Left lung (tissue), 10 donors: ENCODE data around the gene NID1. TPM values are rescaled to one million over a fixed set of nuclear protein-coding genes. Genes with fewer than 3 reads are reported as not detected.

Source experiments
- ATAC-seq: fragments of 200-7000 bp; cut with Tn5 transposase; one replicate; pipeline ENCODE4 v1.9.1; 2020; ENCODE audit warnings: moderate library complexity
- DNase-seq, 4 donors: peaks; one replicate each; pipeline ENCODE4 v3.0.0-alpha.2; 2013 to 2020
- H3K27ac ChIP-seq, 2 donors: fragments of 200-600 bp; sonication (generic) in 1 of 2; one replicate each; pipeline versions ENCODE4 v1.5.0 to v1.8.0; 2020 to 2021
- H3K27me3 ChIP-seq, 2 donors: fragments of 200-600 bp; sonication (generic) in 1 of 2; one replicate each; pipeline versions ENCODE4 v1.5.0 to v1.8.0; 2020 to 2021
- H3K36me3 ChIP-seq, 2 donors: fragments of 200-600 bp; sonication (generic) in 1 of 2; one replicate each; pipeline versions ENCODE4 v1.5.0 to v1.8.0; 2020 to 2021
- H3K4me1 ChIP-seq, 2 donors: fragments of 200-600 bp; one replicate each; pipeline ENCODE4 v1.8.0; 2021
- H3K4me3 ChIP-seq, 2 donors: fragments of 200-600 bp; sonication (generic) in 1 of 2; one replicate each; pipeline versions ENCODE4 v1.5.0 to v1.8.0; 2020 to 2021; ENCODE audit warnings: mild to moderate bottlenecking in 1 of 2
- H3K9me3 ChIP-seq, 2 donors: fragments of 200-600 bp; sonication (generic) in 1 of 2; one replicate each; pipeline versions ENCODE4 v1.5.0 to v1.8.0; 2020 to 2021
- CTCF ChIP-seq, 2 donors: fragments of 200-600 bp; sonication (generic) in 1 of 2; IDR thresholded peaks; one replicate each; pipeline versions ENCODE4 v1.5.0 to v1.8.0; 2021; ENCODE audit warnings: antibody characterized with exemption in 2 of 2
- intact Hi-C, 2 donors: fragments of 100-400 bp; cut with DNase I; formaldehyde crosslinking; loops; one replicate each; pipeline versions ENCODE4 v1.11.2 to v1.14.2; 2022
- polyA plus RNA-seq, 6 donors: library from polyadenylated mRNA; unstranded; fragments of 120-200 nt; gene quantifications; one replicate each; pipeline ENCODE4 v1.2.1, GENCODE V29; 2013; ENCODE audit not compliant: insufficient read length in 6 of 6
- total RNA-seq, 2 donors: library from RNA; stranded (reverse); fragmentation: NEBNext Ultra II Directional; extraction: Animal tissue kit (Norgen Biotek cat#: 25700); gene quantifications; one replicate each; pipeline ENCODE4 v1.2.1, GENCODE V29; 2021
- donor health status: DM: no; HTN: yes; CAD: no.
- donor health status: DM: no; HTN: no; CAD: no.

Gene NID1
- total and polyA plus RNA-seq, 8 donors: 55.4 to 233 (median 218) TPM

- peak overlapping the region; percentile 21 to 85 for H3K27ac ChIP-seq
- peak; percentile 20 for ATAC-seq
- intact Hi-C loops: no loop called here
These were observed 131.7 kb downstream of the NID1 start for GRCh38 chr1:235933017-235933765.

GRCh38 chr1:235932090-235932510 is 132.8 kb downstream of the NID1 start:
- peaks cover 0 to 46% of the 10 kb centered on the region in 2 donors for H3K4me1 ChIP-seq
- no peaks in the 10 kb centered on the region for H3K9me3 ChIP-seq
- H3K4me3 ChIP-seq: no peak overlapping the region
- ATAC-seq: peak; percentile 67
- no peaks in the 10 kb centered on the region for H3K36me3 ChIP-seq
- H3K27me3 ChIP-seq: no peaks in the 10 kb centered on the region
- H3K27ac ChIP-seq: peak overlapping the region in 1 of 2 donors; percentile 85
- no peak for TF ChIP-seq CTCF (IDR thresholded peaks at IDR 0.05)
- no peak for DNase-seq
- intact Hi-C loops: no loop called here

More at GRCh38 chr1:235933017-235933765, 131.7 kb downstream of the NID1 start:
- H3K27me3 ChIP-seq: no peaks in the 10 kb centered on the region
- no peak for DNase-seq
- peak in 1 of 2 donors; percentile 19 for TF ChIP-seq CTCF (IDR thresholded peaks at IDR 0.05)
- no peaks in the 10 kb centered on the region for H3K36me3 ChIP-seq
- no peaks in the 10 kb centered on the region for H3K9me3 ChIP-seq
- no peak overlapping the region for H3K4me3 ChIP-seq
- peaks cover 0 to 57% of the 10 kb centered on the region in 2 donors for H3K4me1 ChIP-seq

GRCh38 chr1:235931171-235931738 is 133.6 kb downstream of the NID1 start:
- Histone ChIP-seq H3K27ac (peak overlapping the region in 1 of 2 donors; percentile 85), H3K4me1 (peaks cover 0 to 44% of the 10 kb centered on the region in 2 donors), H3K4me3 (no peak overlapping the region), H3K9me3 (no peaks in the 10 kb centered on the region), H3K36me3 (no peaks in the 10 kb centered on the region), H3K27me3 (no peaks in the 10 kb centered on the region)
- TF ChIP-seq CTCF (IDR thresholded peaks at IDR 0.05): no peak
- ATAC-seq (peak; percentile 9), DNase-seq (no peak)
- intact Hi-C loops: no loop called here

- H3K9me3 ChIP-seq: no peaks in the 10 kb centered on the region
- ATAC-seq: peak; percentile 78
- peak in 1 of 4 donors; percentile 51 for DNase-seq
- intact Hi-C loops: no loop called here
- no peaks in the 10 kb centered on the region for H3K36me3 ChIP-seq
- H3K27me3 ChIP-seq: no peaks in the 10 kb centered on the region
- TF ChIP-seq CTCF (IDR thresholded peaks at IDR 0.05): no peak
- no peak overlapping the region for H3K27ac ChIP-seq
- H3K4me1 ChIP-seq: peaks cover 0 to 39% of the 10 kb centered on the region in 2 donors
- H3K4me3 ChIP-seq: no peak overlapping the region
These were observed 134.3 kb downstream of the NID1 start for GRCh38 chr1:235930543-235930942.

GRCh38 chr1:235929216-235929615 is 135.7 kb downstream of the NID1 start:
- Histone ChIP-seq H3K36me3 (no peaks in the 10 kb centered on the region), H3K27me3 (no peaks in the 10 kb centered on the region), H3K4me1 (peaks cover 0 to 33% of the 10 kb centered on the region in 2 donors), H3K4me3 (no peak overlapping the region), H3K9me3 (no peaks in the 10 kb centered on the region), H3K27ac (no peak overlapping the region)
- intact Hi-C loops: no loop called here
- TF ChIP-seq CTCF (IDR thresholded peaks at IDR 0.05): no peak
- DNase-seq: no peak
- no peak for ATAC-seq
